Stimulated activated CD4-positive, alpha-beta T cell treated with anti-CD3 and anti-CD28 coated beads, Interleukin-15, amount 100 ng/mL, for 24 hours (primary cell): ENCODE measurements around the gene SMCHD1.
"Not testable (repeated sequence)": the region's sequence is repeated elsewhere in the genome, so short reads cannot be mapped to it uniquely, and the experiment has no call there.

Experiments used
- DNase-seq: peaks from one replicate; pipeline ENCODE4 v3.0.0-alpha.2; 2020

The SMCHD1 gene

GRCh38 chr18:2660849-2661248, 5.3 kb downstream of the SMCHD1 start:
- DNase-seq, result not testable (repeated sequence)

GRCh38 chr18:2662288-2662687, 6.8 kb downstream of the SMCHD1 start:
- DNase-seq, result not testable (repeated sequence)

- DNase-seq, result no peak
Measured at GRCh38 chr18:2662990-2663389, 7.5 kb downstream of the SMCHD1 start.

- DNase-seq, result no peak
Measured at GRCh38 chr18:2672410-2672809, 16.9 kb downstream of the SMCHD1 start.

- no peak for DNase-seq
Measured at GRCh38 chr18:2672872-2673271, 17.3 kb downstream of the SMCHD1 start.

GRCh38 chr18:2678933-2679332, 23.4 kb downstream of the SMCHD1 start:
- DNase-seq, result not testable (repeated sequence)

GRCh38 chr18:2680216-2680792, 24.8 kb downstream of the SMCHD1 start:
- no peak for DNase-seq

GRCh38 chr18:2681993-2682603, 26.6 kb downstream of the SMCHD1 start:
- DNase-seq, result no peak

GRCh38 chr18:2683055-2683454, 27.5 kb downstream of the SMCHD1 start:
- DNase-seq, result no peak

- DNase-seq, result no peak
Measured at GRCh38 chr18:2686349-2686968, 30.9 kb downstream of the SMCHD1 start.

- DNase-seq, result no peak
Measured at GRCh38 chr18:2687390-2688001, 32.0 kb downstream of the SMCHD1 start.

- DNase-seq, result no peak
Measured at GRCh38 chr18:2692508-2692907, 37.0 kb downstream of the SMCHD1 start.

GRCh38 chr18:2697184-2697583, 41.7 kb downstream of the SMCHD1 start:
- no peak for DNase-seq

GRCh38 chr18:2699001-2699400, 43.5 kb downstream of the SMCHD1 start:
- DNase-seq, result no peak

- DNase-seq, result no peak
Measured at GRCh38 chr18:2704541-2704940, 49.0 kb downstream of the SMCHD1 start.

- no peak for DNase-seq
Measured at GRCh38 chr18:2706903-2707302, 51.4 kb downstream of the SMCHD1 start.

- DNase-seq, result no peak
Measured at GRCh38 chr18:2707551-2708168, 52.1 kb downstream of the SMCHD1 start.

- no peak for DNase-seq
Measured at GRCh38 chr18:2709316-2709715, 53.8 kb downstream of the SMCHD1 start.

- no peak for DNase-seq
Measured at GRCh38 chr18:2714140-2714539, 58.6 kb downstream of the SMCHD1 start.

- no peak for DNase-seq
Measured at GRCh38 chr18:2715990-2716389, 60.5 kb downstream of the SMCHD1 start.

GRCh38 chr18:2716394-2717326, 61.1 kb downstream of the SMCHD1 start:
- DNase-seq, result no peak

- no peak for DNase-seq
Measured at GRCh38 chr18:2717407-2717806, 61.9 kb downstream of the SMCHD1 start.

GRCh38 chr18:2719040-2719439, 63.5 kb downstream of the SMCHD1 start:
- DNase-seq, result no peak
